GM18526 (cell line): ENCODE results near the gene SLC26A8.
A peak's percentile ranks its signal among the peaks of the same experiment; 100 is the strongest.

Experiments
- POLR2A ChIP-seq: IDR thresholded peaks from 3 replicates; pipeline ENCODE4 v1.6.1; 2011; ENCODE audit not compliant: insufficient read length; ENCODE audit errors: extremely low read depth

The SLC26A8 gene

DNA sequence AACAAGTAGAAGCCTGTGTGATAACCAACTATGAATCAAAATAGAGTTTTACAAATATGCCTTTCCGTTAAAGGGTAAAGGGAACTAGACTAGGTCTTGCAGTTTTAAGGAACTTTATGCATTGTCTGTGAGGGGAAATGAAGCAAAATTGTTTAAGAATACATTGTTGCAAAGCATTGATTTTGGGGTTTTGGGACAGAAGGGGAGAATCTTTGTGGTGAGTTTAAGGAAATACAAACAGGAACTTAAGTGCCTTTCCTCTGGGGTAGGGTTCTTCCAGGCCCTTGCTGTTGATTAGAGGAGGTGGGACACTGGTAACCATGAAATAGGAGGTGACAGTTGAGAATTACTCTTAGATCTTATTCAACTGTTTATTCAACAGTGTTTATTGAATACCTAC lies 7.8 kb upstream of the SLC26A8 start:
- no peak for TF ChIP-seq POLR2A

DNA sequence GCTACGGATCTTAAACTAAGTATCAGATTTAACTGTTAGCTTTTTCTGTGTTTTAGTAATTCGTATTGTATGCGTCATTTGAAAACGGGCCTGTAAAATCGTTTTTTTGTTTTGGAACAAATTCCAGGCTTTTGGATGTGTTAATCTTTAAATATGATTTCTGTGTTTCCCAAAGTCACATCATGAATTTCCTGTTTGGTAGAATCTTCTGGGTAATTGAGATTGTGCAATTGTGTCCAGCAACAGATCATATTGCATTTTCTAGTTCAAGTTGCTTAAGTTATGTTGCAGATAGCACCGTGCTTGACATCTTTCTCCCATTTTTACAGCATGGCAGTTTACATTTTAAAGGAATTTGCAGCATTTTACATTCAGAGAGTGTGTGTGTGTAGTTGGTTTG lies 5.0 kb upstream of the SLC26A8 start:
- no peak for TF ChIP-seq POLR2A

DNA sequence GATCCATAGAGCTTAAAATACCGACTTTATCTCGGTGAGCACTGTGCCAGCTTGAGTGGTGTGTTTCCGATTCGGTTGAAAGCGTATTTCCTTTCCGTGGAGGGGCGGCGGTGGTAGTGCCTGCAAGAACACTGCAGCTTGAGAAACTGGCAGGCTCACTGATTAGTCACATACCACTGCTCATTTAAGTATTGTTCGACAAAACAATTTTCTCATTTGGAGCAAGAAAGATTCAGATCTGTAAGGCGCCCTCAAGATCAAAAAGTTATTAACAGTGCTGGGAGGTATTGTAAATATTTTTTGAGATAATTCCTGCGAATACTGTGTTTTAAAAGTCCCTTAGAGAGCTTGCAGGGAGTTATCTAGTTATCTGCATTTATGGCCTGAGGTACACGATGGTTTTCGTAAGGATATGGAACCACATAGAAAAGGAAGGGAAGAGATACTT lies 4.5 kb upstream of the SLC26A8 start:
- no peak for TF ChIP-seq POLR2A

DNA sequence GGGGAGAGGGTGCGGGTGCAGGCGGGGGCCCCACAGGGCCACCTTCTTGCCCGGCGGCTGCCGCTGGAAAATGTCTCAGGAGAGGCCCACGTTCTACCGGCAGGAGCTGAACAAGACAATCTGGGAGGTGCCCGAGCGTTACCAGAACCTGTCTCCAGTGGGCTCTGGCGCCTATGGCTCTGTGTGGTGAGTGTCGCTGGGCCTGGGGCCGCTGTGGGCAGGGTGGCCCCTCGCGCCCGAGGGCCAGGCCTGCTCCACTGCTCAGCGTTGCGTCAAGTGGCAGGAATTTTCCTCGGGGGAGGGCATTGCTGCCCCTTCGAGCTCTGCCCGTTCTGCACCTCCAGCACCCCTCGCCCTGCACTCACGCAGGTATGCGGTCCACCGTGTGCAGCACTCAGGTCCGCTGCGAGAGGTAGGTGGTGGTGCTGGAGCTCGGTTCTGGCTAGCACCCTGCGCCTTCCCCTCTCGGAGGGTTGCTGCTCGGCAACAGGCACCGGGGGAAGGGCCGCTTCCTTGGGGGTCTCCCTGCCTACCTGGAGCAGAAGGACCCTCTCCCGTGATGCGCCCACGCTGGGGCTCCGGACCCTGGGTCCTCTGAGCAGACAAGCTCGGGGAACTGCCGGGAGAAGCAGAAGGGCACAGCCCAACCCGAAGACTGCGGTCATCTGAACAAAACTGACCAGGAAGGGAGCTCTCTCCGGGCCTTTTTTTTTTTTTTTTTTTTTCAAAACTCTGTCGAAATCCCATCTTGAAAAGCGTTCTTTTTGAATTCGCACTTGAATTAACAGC lies 3.8 kb upstream of the SLC26A8 start:
- no peak for TF ChIP-seq POLR2A

DNA sequence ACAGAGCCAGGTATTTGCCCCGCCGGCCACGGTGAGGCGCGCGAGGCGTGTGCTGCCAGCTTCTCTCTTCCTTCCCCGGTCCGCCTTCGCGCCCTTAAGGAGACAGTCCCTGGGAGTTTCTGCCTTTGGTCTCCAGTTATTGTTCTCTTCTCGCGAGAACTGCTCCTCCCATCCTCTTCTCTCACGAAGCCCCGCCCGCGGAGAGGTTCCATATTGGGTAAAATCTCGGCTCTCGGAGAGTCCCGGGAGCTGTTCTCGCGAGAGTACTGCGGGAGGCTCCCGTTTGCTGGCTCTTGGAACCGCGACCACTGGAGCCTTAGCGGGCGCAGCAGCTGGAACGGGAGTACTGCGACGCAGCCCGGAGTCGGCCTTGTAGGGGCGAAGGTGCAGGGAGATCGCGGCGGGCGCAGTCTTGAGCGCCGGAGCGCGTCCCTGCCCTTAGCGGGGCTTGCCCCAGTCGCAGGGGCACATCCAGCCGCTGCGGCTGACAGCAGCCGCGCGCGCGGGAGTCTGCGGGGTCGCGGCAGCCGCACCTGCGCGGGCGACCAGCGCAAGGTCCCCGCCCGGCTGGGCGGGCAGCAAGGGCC lies 3.2 kb upstream of the SLC26A8 start, which contains the start of gene MAPK14:
MAPK14 (plus strand) TSS at position 308 of the 587 bp plus-strand sequence. CDS start 350 bp downstream, outside the sequence.
- peak; percentile 96 for TF ChIP-seq POLR2A

DNA sequence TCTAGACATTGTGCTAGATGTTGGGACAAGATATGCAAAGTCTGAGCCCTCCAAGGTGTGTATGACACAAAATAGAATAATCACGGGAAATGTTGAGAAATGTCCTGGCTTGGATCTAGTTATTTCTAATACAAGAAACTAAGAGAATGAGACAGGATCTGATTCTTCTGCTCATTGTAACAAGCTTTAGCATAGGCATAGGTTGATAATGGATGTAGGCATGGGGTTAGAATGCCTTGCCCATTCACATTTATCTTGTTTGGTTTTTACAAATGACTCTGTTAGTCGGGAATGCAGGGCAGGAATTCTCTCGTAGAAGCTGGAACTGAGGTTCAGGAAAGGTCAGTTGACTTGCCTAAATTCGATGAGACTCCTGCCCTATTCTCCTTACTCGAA lies 1.5 kb upstream of the SLC26A8 start:
- TF ChIP-seq POLR2A: no peak

DNA sequence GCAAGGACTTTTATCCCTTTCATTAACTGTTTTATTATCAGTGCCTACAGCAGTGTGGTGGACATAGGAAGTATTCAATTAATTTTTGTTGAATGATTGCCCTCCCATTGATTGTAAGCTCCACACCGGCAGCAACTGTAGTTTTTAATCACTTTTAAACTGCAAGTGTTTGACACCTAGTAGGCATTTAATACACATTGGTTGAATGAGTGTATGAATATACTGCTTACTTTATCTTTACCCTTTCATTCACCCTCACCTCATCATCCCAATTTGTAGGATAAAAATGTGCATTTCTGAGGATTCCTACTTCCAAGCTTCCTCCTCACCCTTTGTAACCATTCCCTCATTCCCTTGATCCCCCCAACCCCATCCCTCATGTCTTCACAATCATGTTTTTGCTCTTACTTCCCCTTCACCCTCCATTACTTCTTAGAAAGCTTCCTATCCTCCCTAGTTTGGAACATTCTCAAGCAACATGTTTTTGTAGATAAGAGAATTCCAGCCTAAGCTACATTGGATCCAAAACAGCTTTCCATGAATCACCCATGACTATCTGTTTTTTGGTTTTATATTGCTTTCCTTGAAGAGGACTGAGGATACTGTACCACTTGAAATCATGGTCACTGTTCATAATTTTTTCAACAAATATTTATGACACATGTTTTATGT lies 955 bp upstream of the SLC26A8 start:
- no peak for TF ChIP-seq POLR2A

DNA sequence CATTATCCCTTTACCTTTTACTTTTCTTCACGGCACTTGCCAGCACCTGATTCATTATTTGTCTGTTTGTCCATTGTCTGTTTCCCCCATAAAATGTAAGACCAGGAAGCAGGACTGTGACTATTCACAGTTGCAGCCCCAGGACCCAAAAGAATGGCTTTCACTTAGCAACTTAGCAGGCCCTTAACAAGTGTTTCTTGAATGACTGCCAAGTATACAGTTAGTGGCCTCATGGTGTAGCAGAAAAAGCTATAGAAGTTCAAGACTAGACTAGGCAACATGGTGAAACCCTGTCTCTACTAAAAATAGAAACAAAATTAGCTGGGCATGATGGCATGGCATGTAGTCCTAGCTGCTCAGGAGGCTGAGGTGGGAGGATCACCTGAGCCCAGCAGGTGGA lies 4.3 kb downstream of the SLC26A8 start:
- TF ChIP-seq POLR2A: no peak

DNA sequence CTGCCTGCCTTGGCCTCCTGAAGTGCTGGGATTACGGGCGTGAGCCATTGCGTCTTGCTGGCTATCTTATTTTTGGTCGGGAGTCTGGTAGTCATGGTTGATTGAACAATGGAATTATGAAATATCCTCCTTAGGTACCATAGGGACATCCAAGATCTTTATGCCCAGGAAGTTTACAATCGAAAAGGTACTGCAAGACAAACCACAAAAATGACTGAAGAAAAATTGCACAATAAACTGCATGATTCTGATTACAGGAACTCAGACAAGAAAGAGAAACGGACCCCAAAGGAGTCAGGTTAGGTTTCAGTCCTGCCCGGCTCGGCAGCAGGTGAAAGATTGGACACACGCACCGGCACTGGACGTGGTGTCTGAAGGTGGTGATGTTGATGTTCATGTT lies 5.3 kb downstream of the SLC26A8 start:
- TF ChIP-seq POLR2A: no peak

DNA sequence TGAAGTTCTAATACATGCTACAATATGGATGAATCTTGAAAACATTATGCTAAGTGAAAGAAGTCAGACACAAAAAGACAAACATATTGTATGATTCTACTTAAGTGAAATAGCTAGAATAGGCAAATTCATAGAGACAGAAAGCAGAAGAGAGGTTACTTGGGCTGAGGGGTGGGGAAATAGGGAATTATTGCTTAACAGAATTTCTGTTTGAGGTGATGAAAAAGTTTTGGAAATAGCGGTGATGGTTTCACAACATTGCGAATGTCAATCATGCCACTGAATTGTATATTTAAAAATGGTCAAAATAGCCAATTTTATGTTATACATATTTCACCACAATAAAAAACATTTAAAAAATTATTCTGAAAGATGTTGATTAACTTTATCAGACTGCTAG lies 6.1 kb downstream of the SLC26A8 start:
- TF ChIP-seq POLR2A: no peak

DNA sequence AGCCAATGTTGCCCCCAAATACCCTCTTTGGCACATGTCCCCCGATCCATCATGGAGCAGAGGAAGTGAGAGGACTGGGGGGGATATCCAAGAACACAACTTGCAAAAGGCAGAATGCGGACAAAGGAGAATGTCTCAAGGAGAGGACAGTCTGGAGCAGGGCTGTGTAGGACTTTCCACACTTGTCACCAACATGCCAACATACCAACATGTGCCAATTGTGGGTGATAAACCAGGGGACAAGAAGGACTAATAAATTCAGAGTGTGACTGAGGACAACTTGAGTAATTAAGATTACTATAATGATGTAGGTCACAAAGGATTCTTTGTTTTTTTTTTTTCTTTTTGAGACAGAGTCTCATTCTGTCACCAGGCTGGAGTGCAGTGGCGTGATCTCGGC lies 8.8 kb downstream of the SLC26A8 start:
- no peak for TF ChIP-seq POLR2A

DNA sequence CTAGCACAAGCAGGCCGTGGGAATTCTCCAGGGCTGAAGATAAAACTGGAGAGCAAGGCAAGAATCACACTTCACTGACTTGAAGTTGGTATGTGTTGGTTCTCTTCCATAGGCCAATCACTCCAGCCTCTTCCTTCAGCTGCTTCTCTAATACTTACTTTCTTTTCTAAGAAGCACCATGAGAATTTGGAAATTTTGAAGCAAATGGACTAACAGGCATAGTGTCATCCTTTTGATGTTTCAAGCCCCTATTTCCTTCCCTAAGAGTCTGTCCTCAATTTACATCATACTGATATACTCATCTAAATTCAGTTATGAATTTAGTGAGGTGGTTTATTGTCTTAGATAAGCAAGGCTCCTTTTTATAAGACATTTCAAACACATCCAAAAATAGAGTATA lies 24.0 kb downstream of the SLC26A8 start:
- no peak for TF ChIP-seq POLR2A

DNA sequence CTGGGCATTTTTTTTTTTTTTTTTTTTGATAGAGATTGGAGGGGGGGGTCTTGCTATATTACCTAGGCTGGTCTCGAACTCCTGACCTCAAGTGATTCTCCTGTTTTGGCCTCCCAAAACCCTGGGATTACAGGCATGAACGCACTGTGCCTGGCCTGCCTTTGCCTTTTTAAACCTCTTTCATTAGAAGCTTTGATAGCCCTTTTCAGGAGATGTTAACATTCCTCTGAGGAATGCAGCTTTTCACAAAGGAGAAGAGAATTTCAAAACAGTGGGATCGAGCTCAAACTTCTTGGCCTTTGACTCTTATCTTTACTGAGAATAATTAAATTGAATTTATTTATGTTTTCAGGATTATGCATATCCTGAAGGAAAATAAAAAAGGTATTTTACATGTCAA lies 31.3 kb downstream of the SLC26A8 start:
- no peak for TF ChIP-seq POLR2A

DNA sequence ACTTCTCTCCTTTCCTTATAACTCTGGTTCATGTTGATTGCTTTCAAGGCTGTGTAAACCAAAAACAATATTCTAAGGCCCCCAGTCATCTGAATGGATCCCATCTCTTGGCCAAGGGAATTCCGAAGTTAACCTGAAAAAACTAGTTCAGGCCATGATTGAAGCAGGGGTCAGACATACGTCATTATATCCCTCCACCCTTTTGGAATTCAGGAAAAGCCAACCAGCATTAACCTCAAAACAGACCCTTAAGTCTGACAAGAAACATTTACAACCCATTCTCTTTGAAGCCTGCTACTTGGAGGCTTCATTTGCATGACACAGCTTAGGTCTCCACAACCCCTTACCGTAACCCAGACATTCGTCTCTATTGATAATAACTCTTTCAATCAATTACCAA lies 39.7 kb downstream of the SLC26A8 start:
- TF ChIP-seq POLR2A: no peak

DNA sequence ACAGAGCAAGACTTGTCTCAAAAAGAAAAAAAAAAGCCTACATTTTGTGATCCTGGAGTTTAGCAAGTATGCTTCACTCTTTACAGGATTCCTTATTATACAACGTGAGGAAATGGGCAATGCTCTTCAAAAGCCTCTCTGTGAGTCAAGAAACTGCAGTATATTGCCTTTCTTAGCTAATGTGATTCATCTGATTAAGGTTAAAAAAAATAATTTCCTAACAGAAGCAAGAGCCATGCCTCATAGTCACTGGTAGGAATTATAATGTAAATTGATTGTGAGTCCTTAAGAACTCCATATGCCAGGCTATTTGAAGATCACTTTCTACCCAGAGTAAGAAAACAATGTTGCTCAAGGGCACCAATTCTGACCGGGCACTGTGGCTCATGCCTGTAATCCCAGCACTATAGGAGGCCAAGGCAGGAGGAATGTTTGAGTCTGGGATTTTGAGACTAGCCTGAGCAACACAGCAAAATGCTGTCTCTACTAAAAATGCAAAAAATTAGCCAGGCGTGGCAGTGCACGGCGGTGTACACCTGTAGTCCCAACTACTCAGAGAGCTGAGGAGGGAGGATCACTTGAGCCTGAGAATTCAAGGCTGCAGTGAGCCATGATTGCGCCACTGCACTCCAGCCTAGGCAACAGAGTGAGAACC lies 43.3 kb downstream of the SLC26A8 start:
- TF ChIP-seq POLR2A: no peak

DNA sequence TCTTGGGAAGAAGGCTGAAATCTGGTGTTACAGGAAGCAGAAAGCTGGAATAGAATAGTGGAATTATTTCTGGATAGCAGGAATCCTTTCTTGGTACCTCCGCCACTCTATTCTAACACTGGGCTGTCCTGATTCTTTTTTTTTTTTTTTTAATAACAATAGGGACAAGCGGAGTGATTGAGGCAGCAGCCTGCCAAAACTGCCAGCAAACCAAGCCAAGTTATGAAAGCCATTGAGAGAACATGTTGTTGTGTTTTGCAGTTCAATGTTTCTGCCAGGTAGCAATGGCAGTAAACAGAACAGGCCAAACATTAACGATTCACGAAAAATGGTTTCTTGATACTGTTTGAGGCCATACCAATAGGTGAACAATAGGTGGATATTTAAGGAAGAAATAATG lies 47.1 kb downstream of the SLC26A8 start:
- no peak for TF ChIP-seq POLR2A

DNA sequence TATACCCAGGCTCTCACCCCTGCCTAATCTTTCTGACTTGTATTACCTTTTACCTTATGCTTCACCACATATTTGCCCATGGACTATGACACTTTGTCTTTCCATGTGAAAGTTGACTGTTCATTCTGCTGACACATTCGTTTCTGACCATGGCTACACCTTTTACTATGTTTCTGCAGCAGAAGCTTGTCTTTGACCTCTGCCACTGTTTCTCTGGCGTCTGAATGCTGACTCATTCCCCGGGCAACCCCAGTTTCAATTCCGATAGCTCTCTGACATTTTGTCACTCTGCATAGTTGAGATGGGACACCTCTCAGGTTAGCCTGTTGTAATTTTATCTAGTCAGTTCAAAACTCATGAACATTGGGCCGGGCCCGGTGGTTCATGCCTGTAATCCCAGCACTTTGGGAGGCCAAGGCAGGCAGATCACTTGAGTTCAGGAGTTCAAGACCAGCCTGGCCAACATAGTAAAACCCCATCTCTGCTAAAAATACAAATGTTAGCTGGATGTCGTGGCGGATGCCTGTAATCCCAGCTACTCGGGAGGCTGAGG lies 50.7 kb downstream of the SLC26A8 start:
- no peak for TF ChIP-seq POLR2A
